Measurements from ENCODE around the gene MED13L. TPM values are rescaled to one million over a fixed set of nuclear protein-coding genes. Genes with fewer than 3 reads are reported as not detected.

Gene MED13L
- total RNA-seq, 3 donors from 2014 or later, result 248 to 387 (median 279) TPM

DNA sequence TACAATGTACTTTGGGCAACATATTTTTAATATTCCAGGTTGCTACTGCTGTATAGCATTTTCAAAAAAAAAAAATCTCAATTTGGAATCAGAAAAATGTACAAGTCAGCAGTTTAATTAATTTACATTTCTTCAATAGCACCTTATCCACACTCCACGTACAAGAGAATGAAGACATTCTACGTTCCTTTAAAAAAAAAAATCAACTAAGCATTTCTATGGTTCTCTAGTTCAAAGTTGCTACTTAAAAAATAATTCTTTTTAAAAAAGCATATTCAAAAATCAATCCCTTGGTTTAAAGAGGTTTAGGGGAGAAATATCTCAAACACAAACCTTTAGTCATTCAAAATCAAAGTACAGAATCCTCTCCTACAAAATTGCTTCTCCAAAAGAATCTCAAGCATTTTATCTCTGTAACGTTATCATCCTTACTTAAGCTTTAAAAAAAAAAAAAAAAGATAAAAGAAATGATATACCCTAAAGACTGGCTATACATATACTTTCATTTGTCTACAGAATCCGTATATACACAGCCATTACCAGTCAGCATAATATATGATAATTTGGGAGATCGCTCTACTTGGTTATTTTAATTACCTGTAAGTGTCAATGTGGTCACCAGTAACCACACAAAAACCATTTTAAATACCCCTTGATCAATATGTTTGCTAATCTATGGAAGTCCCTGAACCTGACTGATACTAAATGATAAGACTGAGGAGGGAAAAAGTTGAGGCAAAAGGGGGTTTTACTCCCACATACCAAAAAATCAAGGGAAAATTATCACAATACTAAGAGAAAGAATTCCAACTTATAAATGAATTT lies 2.7 kb downstream of the MED13L start:
- DNase-seq (ENCODE audit: low spot score in 2 of 2), result no peak
- peak overlapping the region; percentile 70 to 98 (median 74) for H3K4me3 ChIP-seq
- no peaks in the 10 kb centered on the region for H3K36me3 ChIP-seq
- peak overlapping the region in 1 of 2 donors; percentile 24 for H3K27ac ChIP-seq
- TF ChIP-seq POLR2AphosphoS5 (IDR thresholded peaks at IDR 0.05) (no peak), POLR2A (IDR thresholded peaks at IDR 0.05) (no peak)
- TF ChIP-seq, protein P1, sequence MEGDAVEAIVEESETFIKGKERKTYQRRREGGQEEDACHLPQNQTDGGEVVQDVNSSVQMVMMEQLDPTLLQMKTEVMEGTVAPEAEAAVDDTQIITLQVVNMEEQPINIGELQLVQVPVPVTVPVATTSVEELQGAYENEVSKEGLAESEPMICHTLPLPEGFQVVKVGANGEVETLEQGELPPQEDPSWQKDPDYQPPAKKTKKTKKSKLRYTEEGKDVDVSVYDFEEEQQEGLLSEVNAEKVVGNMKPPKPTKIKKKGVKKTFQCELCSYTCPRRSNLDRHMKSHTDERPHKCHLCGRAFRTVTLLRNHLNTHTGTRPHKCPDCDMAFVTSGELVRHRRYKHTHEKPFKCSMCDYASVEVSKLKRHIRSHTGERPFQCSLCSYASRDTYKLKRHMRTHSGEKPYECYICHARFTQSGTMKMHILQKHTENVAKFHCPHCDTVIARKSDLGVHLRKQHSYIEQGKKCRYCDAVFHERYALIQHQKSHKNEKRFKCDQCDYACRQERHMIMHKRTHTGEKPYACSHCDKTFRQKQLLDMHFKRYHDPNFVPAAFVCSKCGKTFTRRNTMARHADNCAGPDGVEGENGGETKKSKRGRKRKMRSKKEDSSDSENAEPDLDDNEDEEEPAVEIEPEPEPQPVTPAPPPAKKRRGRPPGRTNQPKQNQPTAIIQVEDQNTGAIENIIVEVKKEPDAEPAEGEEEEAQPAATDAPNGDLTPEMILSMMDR (IDR thresholded peaks at IDR 0.05), result no peak
- intact Hi-C loops (cut with DNase I; ENCODE audit: low total_unique reads), result no loop called here
- H3K9me3 ChIP-seq, result no peaks in the 10 kb centered on the region
- H3K4me1 ChIP-seq, result peaks cover 0 to 6% of the 10 kb centered on the region in 2 donors
- no peaks in the 10 kb centered on the region for H3K27me3 ChIP-seq

DNA sequence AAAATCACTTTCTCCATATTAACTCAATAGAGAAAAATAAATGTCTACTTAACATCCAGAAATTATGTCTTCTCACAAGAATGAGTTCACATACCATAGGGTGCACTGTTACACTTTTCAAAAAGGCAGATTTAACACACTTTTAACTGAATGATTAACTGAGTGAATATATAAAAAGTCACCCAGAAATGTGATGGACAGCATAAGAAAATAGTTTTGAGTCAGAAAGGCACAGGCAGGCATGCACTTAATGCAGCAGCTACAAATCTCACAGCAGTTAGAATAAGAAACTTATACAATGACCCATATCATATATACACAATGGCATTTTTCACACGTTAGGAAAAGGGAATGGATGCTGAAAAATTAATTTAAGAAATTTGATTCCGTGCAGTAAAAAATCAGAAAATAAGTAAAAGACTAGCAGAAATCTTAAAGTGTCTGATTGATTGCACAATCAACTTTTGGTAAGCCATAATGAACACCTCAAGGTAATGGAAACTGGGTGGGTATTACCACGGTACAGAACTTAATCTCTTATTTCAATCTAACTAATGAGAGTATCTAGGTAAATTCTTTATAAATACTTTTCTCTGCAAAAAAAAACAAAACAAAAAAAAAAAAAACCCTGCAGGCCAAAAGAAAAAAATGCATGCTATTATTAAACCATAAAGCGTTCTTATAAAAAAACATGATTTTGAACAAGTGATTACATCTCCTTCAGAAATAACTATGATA lies 3.5 kb downstream of the MED13L start:
- H3K27ac ChIP-seq, result no peak overlapping the region
- no peaks in the 10 kb centered on the region for H3K36me3 ChIP-seq
- no peak for TF ChIP-seq POLR2AphosphoS5 (IDR thresholded peaks at IDR 0.05)
- TF ChIP-seq, protein P1 (IDR thresholded peaks at IDR 0.05), result no peak
- TF ChIP-seq POLR2A (IDR thresholded peaks at IDR 0.05), result no peak
- DNase-seq (ENCODE audit: low spot score in 2 of 2), result no peak
- intact Hi-C loops (cut with DNase I; ENCODE audit: low total_unique reads), result no loop called here
- H3K9me3 ChIP-seq, result no peaks in the 10 kb centered on the region
- peaks cover 0 to 6% of the 10 kb centered on the region in 2 donors for H3K4me1 ChIP-seq
- no peaks in the 10 kb centered on the region for H3K27me3 ChIP-seq
- H3K4me3 ChIP-seq, result peak overlapping the region in 1 of 3 donors; percentile 98

DNA sequence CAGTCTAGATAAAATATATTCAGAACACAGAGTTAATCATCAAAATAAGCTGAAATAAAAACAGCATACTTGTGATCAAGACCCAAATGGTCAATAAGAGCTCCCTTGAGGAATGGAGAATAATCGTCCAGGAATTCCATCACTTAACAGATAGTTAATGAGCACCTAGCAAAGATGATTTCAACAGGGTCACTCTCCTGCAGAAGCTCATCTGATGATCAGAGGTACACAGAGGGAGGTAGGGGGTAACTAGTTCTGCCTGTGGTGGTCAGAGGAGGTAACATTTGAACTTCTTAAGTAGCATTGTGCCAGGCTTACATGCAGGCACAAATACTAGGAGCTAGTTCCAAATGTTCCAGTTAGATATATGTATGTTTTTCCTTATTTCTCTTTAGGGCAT lies 9.5 kb downstream of the MED13L start:
- Histone ChIP-seq H3K4me3 (no peak overlapping the region), H3K9me3 (no peaks in the 10 kb centered on the region), H3K4me1 (peaks cover 0 to 29% of the 10 kb centered on the region in 2 donors), H3K27ac (no peak overlapping the region), H3K27me3 (no peaks in the 10 kb centered on the region), H3K36me3 (no peaks in the 10 kb centered on the region)
- intact Hi-C loops (cut with DNase I; ENCODE audit: low total_unique reads), result no loop called here
- DNase-seq (ENCODE audit: low spot score in 2 of 2), result no peak
- TF ChIP-seq, protein P1 (IDR thresholded peaks at IDR 0.05), result no peak
- TF ChIP-seq POLR2A (IDR thresholded peaks at IDR 0.05), result no peak
- TF ChIP-seq POLR2AphosphoS5 (IDR thresholded peaks at IDR 0.05), result no peak

DNA sequence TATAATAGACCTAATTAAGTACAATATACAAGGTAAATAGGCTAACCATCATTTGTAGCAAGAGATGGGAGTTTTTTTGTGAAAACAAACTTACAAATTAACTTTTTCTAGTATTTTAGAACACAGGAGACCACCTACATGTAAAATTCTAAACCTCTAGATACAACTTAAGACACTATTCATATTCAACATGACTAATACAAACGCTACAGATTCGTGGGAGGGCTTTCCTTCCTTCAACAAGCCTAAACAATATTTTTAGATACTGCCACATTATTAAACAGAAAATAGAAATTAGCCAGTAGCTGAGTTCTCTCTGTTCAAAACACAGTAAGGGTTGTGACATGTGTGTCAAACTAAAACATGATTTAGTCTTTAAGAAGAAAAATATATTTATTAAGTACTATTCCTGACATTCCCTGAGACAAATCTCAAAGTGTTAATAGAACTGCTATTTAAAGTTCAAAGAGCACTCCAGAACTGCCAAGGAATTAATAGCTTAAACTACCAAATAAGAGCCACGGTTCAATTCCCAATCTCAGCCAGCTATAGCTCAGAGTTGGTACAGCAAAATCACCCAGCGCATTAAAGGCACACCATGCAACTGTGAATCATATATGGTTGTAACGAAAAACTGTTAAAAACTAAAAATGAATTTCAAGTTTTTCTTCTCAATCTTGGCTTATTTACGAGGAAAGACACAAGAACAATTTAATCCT lies 10.7 kb downstream of the MED13L start:
- Histone ChIP-seq H3K27ac (no peak overlapping the region), H3K27me3 (no peaks in the 10 kb centered on the region), H3K36me3 (no peaks in the 10 kb centered on the region), H3K9me3 (no peaks in the 10 kb centered on the region), H3K4me3 (peak overlapping the region in 1 of 3 donors; percentile 4), H3K4me1 (peaks cover 0 to 24% of the 10 kb centered on the region in 2 donors)
- intact Hi-C loops (cut with DNase I; ENCODE audit: low total_unique reads), result no loop called here
- no peak for DNase-seq (ENCODE audit: low spot score in 2 of 2)
- TF ChIP-seq POLR2AphosphoS5 (IDR thresholded peaks at IDR 0.05) (no peak), POLR2A (IDR thresholded peaks at IDR 0.05) (no peak)
- TF ChIP-seq, protein P1 (IDR thresholded peaks at IDR 0.05), result no peak

All from breast epithelium (tissue), 4 donors.